Measurements from ENCODE around the gene DPF3.

The DPF3 gene

DNA sequence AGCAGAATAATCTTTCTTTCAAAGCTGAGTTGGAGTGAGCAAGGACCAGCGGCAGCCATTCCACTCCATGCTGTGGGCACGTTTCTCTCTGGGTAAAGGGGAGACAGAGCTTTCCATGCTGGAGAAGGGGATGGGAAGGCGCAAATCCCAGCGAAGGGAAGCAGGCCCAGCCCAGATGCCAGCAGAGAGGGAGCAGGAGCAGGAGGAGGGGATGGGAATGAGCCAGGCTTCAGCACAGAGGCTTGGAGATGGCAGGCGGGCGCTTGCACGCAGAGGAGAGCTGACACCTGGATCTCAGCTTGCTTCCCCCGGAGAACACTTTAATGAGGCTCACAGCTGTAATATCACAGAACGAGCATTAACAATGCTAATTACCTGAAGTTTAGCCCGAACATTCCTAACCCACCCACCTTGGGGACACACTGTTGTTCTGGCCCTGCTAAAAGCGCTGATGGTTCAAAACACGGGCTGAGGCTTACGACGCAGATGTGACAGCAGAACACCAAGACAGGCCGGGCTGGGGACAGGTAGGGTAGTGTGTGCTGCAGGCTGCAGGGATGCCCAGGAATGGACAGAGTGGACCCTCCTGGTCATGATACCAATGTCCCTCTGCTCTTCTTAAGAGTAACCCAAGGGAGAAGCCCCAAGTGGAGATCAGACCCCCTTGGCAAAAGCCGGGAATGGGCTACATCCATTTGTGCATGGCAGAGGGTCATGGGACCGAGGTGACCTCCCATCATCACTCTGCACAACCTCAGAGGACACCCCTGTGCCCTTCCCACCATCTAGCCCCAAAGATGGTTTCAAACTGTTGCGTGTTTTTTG is 288.6 kb downstream of the DPF3 start:
- TF ChIP-seq, protein P1, sequence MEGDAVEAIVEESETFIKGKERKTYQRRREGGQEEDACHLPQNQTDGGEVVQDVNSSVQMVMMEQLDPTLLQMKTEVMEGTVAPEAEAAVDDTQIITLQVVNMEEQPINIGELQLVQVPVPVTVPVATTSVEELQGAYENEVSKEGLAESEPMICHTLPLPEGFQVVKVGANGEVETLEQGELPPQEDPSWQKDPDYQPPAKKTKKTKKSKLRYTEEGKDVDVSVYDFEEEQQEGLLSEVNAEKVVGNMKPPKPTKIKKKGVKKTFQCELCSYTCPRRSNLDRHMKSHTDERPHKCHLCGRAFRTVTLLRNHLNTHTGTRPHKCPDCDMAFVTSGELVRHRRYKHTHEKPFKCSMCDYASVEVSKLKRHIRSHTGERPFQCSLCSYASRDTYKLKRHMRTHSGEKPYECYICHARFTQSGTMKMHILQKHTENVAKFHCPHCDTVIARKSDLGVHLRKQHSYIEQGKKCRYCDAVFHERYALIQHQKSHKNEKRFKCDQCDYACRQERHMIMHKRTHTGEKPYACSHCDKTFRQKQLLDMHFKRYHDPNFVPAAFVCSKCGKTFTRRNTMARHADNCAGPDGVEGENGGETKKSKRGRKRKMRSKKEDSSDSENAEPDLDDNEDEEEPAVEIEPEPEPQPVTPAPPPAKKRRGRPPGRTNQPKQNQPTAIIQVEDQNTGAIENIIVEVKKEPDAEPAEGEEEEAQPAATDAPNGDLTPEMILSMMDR (IDR thresholded peaks at IDR 0.05; ENCODE audit: low read depth, low read length) = no peak
- in situ Hi-C loops (cut with HindIII; ENCODE audit: low sequenced_read_pairs) = no loop called here
- no peak for DNase-seq (ENCODE audit: low read depth, low spot score)
- no peak overlapping the region for H3K4me3 ChIP-seq (ENCODE audit: low read depth, low read length)

DNA sequence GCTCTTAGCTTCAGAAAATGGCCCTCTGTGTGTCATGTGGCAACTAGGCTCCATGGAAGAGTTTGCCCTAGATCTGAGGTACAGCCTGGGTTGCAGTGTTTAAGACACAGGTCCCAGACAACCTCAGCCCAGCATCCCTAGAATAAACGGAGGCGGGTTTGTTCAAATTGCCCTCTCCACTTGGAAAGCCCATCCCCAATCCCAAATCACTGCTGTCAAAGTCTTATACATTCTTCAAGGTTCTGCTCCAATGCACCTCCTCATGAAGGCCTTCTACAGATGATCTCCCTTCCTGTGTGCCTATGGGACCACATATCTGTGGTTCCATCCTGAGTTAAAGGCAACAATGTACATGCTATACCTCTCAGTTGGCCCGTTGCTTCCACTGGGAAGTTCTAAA is 289.8 kb downstream of the DPF3 start:
- no peak for DNase-seq (ENCODE audit: low read depth, low spot score)
- in situ Hi-C loops (cut with HindIII; ENCODE audit: low sequenced_read_pairs) = no loop called here
- no peak overlapping the region for H3K4me3 ChIP-seq (ENCODE audit: low read depth, low read length)
- TF ChIP-seq, protein P1 (IDR thresholded peaks at IDR 0.05; ENCODE audit: low read depth, low read length) = no peak

DNA sequence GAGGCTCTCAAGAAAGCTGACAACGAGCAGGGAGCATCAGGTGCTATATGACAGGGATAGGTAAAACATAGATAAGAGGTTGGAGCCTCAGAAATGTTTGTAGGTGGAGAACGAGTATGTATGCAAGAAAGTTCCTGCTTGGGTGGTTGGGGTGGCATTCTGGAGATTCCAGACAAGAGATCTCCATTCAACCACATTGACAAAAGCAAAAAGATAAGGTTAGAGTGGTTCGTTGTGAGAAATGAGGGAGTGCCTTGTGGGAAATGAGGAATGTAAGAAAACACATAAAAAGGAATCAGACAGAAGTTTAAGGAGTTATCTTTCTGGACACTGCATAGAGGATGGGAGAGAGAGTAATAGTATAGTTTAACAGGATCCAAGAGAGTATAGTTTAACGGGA is 290.3 kb downstream of the DPF3 start:
- DNase-seq (ENCODE audit: low read depth, low spot score) = no peak
- in situ Hi-C loops (cut with HindIII; ENCODE audit: low sequenced_read_pairs) = no loop called here
- H3K4me3 ChIP-seq (ENCODE audit: low read depth, low read length) = no peak overlapping the region
- TF ChIP-seq, protein P1 (IDR thresholded peaks at IDR 0.05; ENCODE audit: low read depth, low read length) = no peak

DNA sequence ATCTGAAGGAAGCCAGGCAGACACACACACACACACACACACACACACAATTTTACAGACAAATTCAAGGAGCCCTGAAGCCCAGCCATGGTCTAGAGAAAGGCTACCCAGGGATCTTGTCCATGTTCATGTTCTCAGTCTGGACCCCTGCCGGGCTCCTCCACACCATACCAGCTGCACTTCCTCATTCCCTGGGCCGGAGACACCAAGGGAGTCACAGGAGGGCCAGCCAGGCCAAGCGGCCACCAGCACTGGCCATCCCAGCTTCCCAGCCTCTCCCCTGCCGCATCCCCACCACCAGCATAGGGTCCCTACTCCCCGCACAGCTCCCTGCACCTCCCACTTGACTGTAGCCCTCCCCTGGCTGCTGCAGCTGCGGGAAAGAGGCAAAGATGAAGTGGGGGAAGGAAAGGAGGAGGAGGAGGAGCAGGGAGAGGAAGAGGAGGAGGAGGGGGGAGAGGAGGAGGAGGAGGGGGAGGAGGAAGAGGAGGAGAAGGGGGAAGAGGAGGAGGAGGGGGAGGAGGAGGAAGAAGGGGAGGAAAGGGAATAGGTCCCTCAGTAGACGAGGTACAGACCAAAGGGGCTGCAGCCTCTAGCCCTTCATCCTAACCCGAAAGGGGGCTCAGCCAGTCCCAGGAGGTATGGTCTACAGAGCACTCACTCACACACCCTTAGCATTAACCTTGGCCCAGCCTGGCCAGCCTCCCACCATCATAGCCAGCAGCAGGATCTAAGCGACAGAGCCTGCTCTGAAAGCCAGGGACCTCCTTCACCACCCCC is 293.2 kb downstream of the DPF3 start:
- H3K4me3 ChIP-seq (ENCODE audit: low read depth, low read length) = no peak overlapping the region
- TF ChIP-seq, protein P1 (IDR thresholded peaks at IDR 0.05; ENCODE audit: low read depth, low read length) = no peak
- in situ Hi-C loops (cut with HindIII; ENCODE audit: low sequenced_read_pairs) = no loop called here
- no peak for DNase-seq (ENCODE audit: low read depth, low spot score)

DNA sequence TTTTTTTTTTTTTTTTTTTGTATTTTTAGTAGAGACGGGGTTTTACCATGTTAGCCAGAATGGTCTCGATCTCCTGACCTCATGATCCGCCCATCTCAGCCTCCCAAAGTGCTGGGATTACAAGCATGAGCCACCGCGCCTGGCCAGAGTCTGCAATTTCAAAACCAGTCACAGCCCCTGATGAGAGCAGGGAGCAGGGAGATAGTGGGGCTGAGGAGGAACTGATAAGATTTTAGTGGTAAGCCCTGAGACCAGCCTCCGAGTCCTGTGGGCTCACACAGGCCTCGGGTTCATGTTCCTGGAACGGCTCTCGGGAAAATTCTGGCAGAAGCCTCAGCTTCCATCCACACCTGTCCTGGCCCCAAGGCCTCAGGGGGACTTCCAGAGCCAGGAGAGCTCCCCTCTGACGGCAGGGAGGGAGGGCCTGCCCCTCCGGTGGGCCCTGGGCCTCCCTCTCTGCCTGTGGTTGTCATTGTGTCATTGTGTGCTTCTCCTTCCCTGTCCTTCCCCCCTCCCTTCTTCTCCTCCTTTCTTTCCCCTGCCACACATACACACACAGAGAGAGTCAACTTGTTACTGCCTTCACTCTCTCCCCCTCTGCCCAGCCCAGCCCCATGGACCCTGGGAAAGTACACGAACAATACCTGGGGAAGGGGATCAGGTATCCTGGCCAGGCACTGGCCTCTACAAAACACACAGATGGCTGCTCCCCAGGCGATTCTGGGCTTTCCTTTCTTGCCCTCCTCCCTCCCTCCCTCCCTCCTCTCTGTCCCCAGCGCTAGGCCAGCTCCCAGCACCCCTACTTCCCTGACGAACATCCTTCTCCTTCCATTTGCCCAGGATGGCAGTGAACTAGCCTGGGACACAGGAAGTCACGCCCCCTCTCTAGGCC is 294.1 kb downstream of the DPF3 start:
- TF ChIP-seq, protein P1 (IDR thresholded peaks at IDR 0.05; ENCODE audit: low read depth, low read length) = no peak
- DNase-seq (ENCODE audit: low read depth, low spot score) = no peak
- in situ Hi-C loops (cut with HindIII; ENCODE audit: low sequenced_read_pairs) = no loop called here
- H3K4me3 ChIP-seq (ENCODE audit: low read depth, low read length) = no peak overlapping the region

DNA sequence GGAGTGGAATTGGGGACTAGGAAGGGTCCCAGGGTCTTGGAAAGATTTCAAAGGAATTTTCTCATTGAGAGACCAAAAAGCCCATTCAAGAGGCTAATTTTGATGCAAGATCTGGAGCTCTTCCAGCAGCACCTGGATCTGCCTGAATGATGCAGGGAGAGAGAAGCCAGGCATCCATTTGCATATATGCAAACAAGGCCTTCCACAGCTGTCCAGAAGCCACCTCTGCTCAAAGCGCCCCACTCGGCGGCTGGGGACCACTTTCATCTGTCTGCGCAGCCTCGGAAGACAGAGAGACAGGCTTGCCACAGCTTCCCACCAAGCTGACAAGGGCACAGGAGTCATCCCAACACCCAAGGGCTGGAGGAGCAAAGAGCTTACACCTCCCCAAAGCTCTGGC is 295.6 kb downstream of the DPF3 start:
- no peak for DNase-seq (ENCODE audit: low read depth, low spot score)
- no peak overlapping the region for H3K4me3 ChIP-seq (ENCODE audit: low read depth, low read length)
- in situ Hi-C loops (cut with HindIII; ENCODE audit: low sequenced_read_pairs) = no loop called here
- TF ChIP-seq, protein P1 (IDR thresholded peaks at IDR 0.05; ENCODE audit: low read depth, low read length) = no peak
